Keratinocyte (primary cell): ENCODE data around the gene LMNTD1.

ENCODE experiments used
- CTCF ChIP-seq, 3 experiments: IDR thresholded peaks in 1 of 3; conservative IDR thresholded peaks in 1 of 3; optimal IDR thresholded peaks in 1 of 3; 2 replicates in 2 of 3; 3 replicates in 1 of 3; pipeline versions ENCODE3 to v1.5.1; 2011; ENCODE audit warnings: low read length in 3 of 3, mild to moderate bottlenecking in 3 of 3, moderate library complexity in 2 of 3, control low read depth in 1 of 3, inconsistent platforms in 1 of 3; ENCODE audit not compliant: insufficient read depth in 2 of 3; ENCODE audit errors: extremely low read depth in 1 of 3
- EZH2 ChIP-seq: IDR thresholded peaks from one replicate; pipeline ENCODE4 v1.6.1; 2012; ENCODE audit warnings: inconsistent platforms, mild to moderate bottlenecking, low read length, moderate library complexity

- TF ChIP-seq CTCF (optimal IDR thresholded peaks at IDR 0.05 in 1 of 3, IDR thresholded peaks at IDR 0.05 in 1 of 3, conservative IDR thresholded peaks at IDR 0.05 in 1 of 3; ENCODE audit: extremely low read depth in 1 of 3, insufficient read depth in 2 of 3, low read length in 3 of 3) (no peak), EZH2 (no peak)
Measured at GRCh38 chr12:25495331-25496097, 57.6 kb downstream of the LMNTD1 start.
